ENCODE measurements around the gene SLC41A3. TPM values are rescaled to one million over a fixed set of nuclear protein-coding genes. Genes with fewer than 3 reads are reported as not detected.

Gene SLC41A3
- total RNA-seq, 4 donors from 2014 or later: 32.3 to 51.3 (median 44.0) TPM

GRCh38 chr3:126021702-126022101 is 62.2 kb downstream of the SLC41A3 start:
- WGBS: 100% methylated on average over 1 of the region's 1 CpG
- TF ChIP-seq, protein P1, sequence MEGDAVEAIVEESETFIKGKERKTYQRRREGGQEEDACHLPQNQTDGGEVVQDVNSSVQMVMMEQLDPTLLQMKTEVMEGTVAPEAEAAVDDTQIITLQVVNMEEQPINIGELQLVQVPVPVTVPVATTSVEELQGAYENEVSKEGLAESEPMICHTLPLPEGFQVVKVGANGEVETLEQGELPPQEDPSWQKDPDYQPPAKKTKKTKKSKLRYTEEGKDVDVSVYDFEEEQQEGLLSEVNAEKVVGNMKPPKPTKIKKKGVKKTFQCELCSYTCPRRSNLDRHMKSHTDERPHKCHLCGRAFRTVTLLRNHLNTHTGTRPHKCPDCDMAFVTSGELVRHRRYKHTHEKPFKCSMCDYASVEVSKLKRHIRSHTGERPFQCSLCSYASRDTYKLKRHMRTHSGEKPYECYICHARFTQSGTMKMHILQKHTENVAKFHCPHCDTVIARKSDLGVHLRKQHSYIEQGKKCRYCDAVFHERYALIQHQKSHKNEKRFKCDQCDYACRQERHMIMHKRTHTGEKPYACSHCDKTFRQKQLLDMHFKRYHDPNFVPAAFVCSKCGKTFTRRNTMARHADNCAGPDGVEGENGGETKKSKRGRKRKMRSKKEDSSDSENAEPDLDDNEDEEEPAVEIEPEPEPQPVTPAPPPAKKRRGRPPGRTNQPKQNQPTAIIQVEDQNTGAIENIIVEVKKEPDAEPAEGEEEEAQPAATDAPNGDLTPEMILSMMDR (IDR thresholded peaks at IDR 0.05): no peak
- TF ChIP-seq EP300 (IDR thresholded peaks at IDR 0.05) (no peak), POLR2A (IDR thresholded peaks at IDR 0.05) (no peak), POLR2AphosphoS5 (IDR thresholded peaks at IDR 0.05) (no peak)

DNA sequence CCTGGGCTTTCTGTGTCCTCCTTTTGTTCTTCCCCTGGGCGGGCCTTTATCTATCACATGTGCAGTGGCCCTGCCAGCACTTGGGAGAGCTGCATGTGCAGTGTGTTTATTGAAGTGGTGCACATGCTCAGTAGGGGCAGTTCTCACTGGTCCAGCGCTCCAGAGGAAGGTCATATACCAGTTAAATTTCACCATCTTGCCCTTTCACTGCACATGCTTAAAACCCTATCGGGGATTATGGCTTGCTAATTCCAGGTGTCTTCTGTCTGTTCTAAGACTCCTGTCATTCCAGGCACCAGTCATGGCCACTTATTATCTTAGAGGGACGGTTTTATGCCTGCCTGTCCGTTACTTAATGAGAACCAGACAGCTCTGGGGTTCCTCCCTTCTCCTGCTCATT is 62.7 kb downstream of the SLC41A3 start:
- Histone ChIP-seq H3K36me3 (peaks cover 25% of the 10 kb centered on the region), H3K4me1 (no peaks in the 10 kb centered on the region), H3K4me3 (no peak overlapping the region), H3K27ac (no peak overlapping the region), H3K9me3 (no peaks in the 10 kb centered on the region), H3K27me3 (no peaks in the 10 kb centered on the region)
- DNase-seq (ENCODE audit: low spot score in 2 of 2): no peak
- TF ChIP-seq POLR2A (IDR thresholded peaks at IDR 0.05) (no peak), POLR2AphosphoS5 (IDR thresholded peaks at IDR 0.05) (no peak), EP300 (IDR thresholded peaks at IDR 0.05) (no peak)
- TF ChIP-seq, protein P1 (IDR thresholded peaks at IDR 0.05): no peak
- WGBS: 81% methylated on average over 5 of the region's 5 CpGs

More at GRCh38 chr3:126021702-126022101, 62.2 kb downstream of the SLC41A3 start:
- Histone ChIP-seq H3K9me3 (no peaks in the 10 kb centered on the region), H3K4me3 (no peak overlapping the region), H3K27ac (no peak overlapping the region), H3K4me1 (no peaks in the 10 kb centered on the region), H3K36me3 (peaks cover 25% of the 10 kb centered on the region), H3K27me3 (no peaks in the 10 kb centered on the region)
- DNase-seq (ENCODE audit: low spot score in 2 of 2): no peak

DNA sequence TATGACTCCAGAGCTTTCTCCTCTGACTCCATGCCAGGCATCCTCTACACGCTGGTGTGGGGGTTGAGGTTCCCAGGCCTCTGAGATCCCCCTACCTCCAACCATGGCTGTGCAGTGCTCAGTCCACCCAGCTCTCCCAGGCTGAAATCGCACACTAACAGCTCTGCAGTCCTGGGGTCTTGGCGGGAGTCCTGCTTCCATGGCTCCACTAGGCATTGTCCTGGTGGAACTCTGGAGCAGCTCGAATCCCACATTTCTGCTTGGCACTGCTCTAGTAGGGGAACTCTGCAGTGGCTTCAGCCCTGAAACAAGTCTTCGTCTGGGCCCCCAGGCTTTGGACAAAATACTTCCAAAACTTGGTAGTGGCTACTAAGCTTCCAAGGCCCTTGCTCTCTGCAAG is 64.2 kb downstream of the SLC41A3 start:
- no peak overlapping the region for H3K27ac ChIP-seq
- WGBS: 91% methylated on average over 4 of the region's 5 CpGs
- no peaks in the 10 kb centered on the region for H3K27me3 ChIP-seq
- peaks cover under 1% of the 10 kb centered on the region for H3K4me1 ChIP-seq
- H3K4me3 ChIP-seq: no peak overlapping the region
- DNase-seq (ENCODE audit: low spot score in 2 of 2): no peak
- no peak for TF ChIP-seq POLR2AphosphoS5 (IDR thresholded peaks at IDR 0.05)
- no peak for TF ChIP-seq EP300 (IDR thresholded peaks at IDR 0.05)
- TF ChIP-seq POLR2A (IDR thresholded peaks at IDR 0.05): no peak
- TF ChIP-seq, protein P1 (IDR thresholded peaks at IDR 0.05): no peak
- peaks cover 19% of the 10 kb centered on the region for H3K36me3 ChIP-seq
- H3K9me3 ChIP-seq: no peaks in the 10 kb centered on the region

DNA sequence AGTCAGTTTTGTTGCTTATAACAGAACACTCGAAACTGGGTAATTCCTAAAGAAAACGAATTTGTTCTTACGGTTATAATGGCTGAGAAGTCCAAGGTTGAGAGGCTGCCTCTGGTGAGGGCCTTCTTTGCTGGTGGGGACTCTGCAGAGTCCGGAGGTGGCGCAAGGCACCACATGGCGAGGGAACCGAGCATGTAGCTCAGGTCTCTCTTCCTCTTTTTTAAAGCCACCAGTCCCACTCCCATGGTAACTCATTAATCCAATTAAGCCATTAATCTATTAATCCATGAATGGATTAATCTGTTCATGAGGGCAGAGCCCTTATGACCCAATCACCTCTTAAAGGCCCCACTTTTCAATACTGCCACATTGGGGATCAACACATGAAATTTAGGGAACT is 64.9 kb downstream of the SLC41A3 start:
- Histone ChIP-seq H3K27me3 (no peaks in the 10 kb centered on the region), H3K4me3 (no peak overlapping the region), H3K4me1 (peaks cover 8% of the 10 kb centered on the region), H3K27ac (no peak overlapping the region), H3K36me3 (peaks cover 19% of the 10 kb centered on the region), H3K9me3 (no peaks in the 10 kb centered on the region)
- no peak for DNase-seq (ENCODE audit: low spot score in 2 of 2)
- no peak for TF ChIP-seq POLR2AphosphoS5 (IDR thresholded peaks at IDR 0.05)
- no peak for TF ChIP-seq EP300 (IDR thresholded peaks at IDR 0.05)
- TF ChIP-seq, protein P1 (IDR thresholded peaks at IDR 0.05): no peak
- TF ChIP-seq POLR2A (IDR thresholded peaks at IDR 0.05): no peak
- WGBS: 92% methylated on average over 7 of the region's 7 CpGs

GRCh38 chr3:126018545-126018944 is 65.4 kb downstream of the SLC41A3 start:
- Histone ChIP-seq H3K4me3 (no peak overlapping the region), H3K27me3 (no peaks in the 10 kb centered on the region), H3K4me1 (peaks cover 11% of the 10 kb centered on the region), H3K27ac (no peak overlapping the region), H3K9me3 (no peaks in the 10 kb centered on the region), H3K36me3 (peaks cover 23% of the 10 kb centered on the region)
- no peak for DNase-seq (ENCODE audit: low spot score in 2 of 2)
- no peak for TF ChIP-seq POLR2A (IDR thresholded peaks at IDR 0.05)
- TF ChIP-seq, protein P1 (IDR thresholded peaks at IDR 0.05): no peak
- no peak for TF ChIP-seq EP300 (IDR thresholded peaks at IDR 0.05)
- no peak for TF ChIP-seq POLR2AphosphoS5 (IDR thresholded peaks at IDR 0.05)
- 89% methylated on average over 1 of the region's 1 CpG for WGBS

Data from suprapubic skin (tissue), 4 donors.